ENCODE data around the gene NUTF2. TPM values are rescaled to one million over a fixed set of nuclear protein-coding genes. Genes with fewer than 3 reads are reported as not detected.
"Not testable (repeated sequence)": the region's sequence is repeated elsewhere in the genome, so short reads cannot be mapped to it uniquely, and the experiment has no call there.

Gene NUTF2
- total and polyA plus RNA-seq, 2 donors (not counting 1 experiment from before 2014, with no cell fraction given) = 50.1 to 87.3 TPM

DNA sequence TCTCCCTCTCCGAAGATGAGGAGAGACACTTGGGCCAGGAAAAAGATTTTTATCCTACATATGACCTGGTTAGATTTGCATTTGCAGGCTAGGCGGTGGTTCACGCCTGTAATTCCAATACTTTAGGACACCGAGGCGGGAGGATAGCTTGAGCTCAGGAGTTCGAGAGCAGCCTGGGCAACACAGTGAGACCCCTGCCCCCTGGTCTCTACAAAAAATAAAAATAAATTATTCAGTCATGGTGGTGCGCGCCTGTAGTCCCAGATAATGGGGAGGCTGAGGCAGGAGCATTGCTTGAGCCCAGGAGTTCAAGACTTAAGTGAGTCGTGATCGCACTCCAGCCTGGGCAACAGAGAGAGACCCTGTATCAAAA is 12.5 kb upstream of the NUTF2 start:
- WGBS (ENCODE audit: insufficient coverage) = 61% methylated on average over 3 of the region's 10 CpGs
- ATAC-seq (ENCODE audit: low read depth) (no peak), DNase-seq (no peak)
- Mint-ChIP-seq H3K27ac (peak overlapping the region; percentile 83), H3K4me3 (peak overlapping the region; percentile 89), H3K27me3 (no peaks in the 10 kb centered on the region), H3K9me3 (ENCODE audit: insufficient read depth) (no peaks in the 10 kb centered on the region), H3K4me1 (peaks cover 16% of the 10 kb centered on the region)
- H3K4me1 ChIP-seq (ENCODE audit: control insufficient read depth in 2 of 2, insufficient read depth in 2 of 2, low read length in 2 of 2) = peaks cover 12 to 16% of the 10 kb centered on the region in 2 donors
- TF ChIP-seq CTCF (IDR thresholded peaks at IDR 0.05) (no peak), EZH2 (IDR thresholded peaks at IDR 0.05; ENCODE audit: borderline replicate concordance, insufficient read depth, low read depth, low read length, poor library complexity, severe bottlenecking) (no peak)
- CTCF ChIA-PET = interaction anchor here (0.9 to 4.1 kb wide), 7 partner anchors 10 to 207 kb away, joined by 3 to 28 read pairs (median 4); no protein-coding TSS in a partner anchor
- peak overlapping the region; percentile 83 for H3K9ac ChIP-seq (ENCODE audit: low read length)
- H3K9me3 ChIP-seq (ENCODE audit: control extremely low read depth in 1 of 3, control insufficient read depth in 2 of 3, insufficient read depth in 1 of 3, low read length in 2 of 3) = no peaks in the 10 kb centered on the region
- peaks cover 16% of the 10 kb centered on the region for H3K79me2 ChIP-seq (ENCODE audit: control insufficient read depth, insufficient read depth, low read length)
- H3K27me3 ChIP-seq (replicated peaks in 1 of 4; ENCODE audit: control extremely low read depth in 1 of 4, control insufficient read depth in 3 of 4, insufficient read depth in 4 of 4, low read length in 3 of 4) = no peaks in the 10 kb centered on the region
- peaks cover 0 to 22% of the 10 kb centered on the region in 2 experiments for H3K36me3 ChIP-seq (replicated peaks in 1 of 2; ENCODE audit: control extremely low read depth in 1 of 2, control insufficient read depth in 1 of 2, extremely low read depth in 1 of 2, insufficient read depth in 2 of 2, low read length in 1 of 2)
- POLR2A ChIA-PET = interaction anchor here (0.9 to 1.0 kb wide), 2 partner anchors 31 to 240 kb away, joined by 3 to 8 read pairs; no protein-coding TSS in a partner anchor
- H3K4me3 ChIP-seq (ENCODE audit: control extremely low read depth in 1 of 5, extremely low read depth in 1 of 5, insufficient read depth in 1 of 5, low read depth in 2 of 5, low read length in 4 of 5) = peak overlapping the region; percentile 47 to 76 (median 75)
- no peaks in the 10 kb centered on the region for H4K20me1 ChIP-seq (ENCODE audit: control insufficient read depth, insufficient read depth, low read length, poor library complexity, severe bottlenecking)
- H3K27ac ChIP-seq (ENCODE audit: low read length in 2 of 2) = no peak overlapping the region
- intact Hi-C loops (cut with micrococcal nuclease) = loop anchor here (5.0 kb wide), 2 partner anchors 38 to 403 kb away; partner anchors contain the start of genes EDC4 and ESRP2
- peak overlapping the region; percentile 90 for H2AFZ ChIP-seq (ENCODE audit: insufficient read depth, low read depth, low read length, poor library complexity, severe bottlenecking)
- H3K4me2 ChIP-seq (replicated peaks; ENCODE audit: low read depth, low read length, poor library complexity, severe bottlenecking) = peak overlapping the region; percentile 91

GRCh38 chr16:67837190-67837589 is 9.5 kb upstream of the NUTF2 start:
- H4K20me1 ChIP-seq (ENCODE audit: control insufficient read depth, insufficient read depth, low read length, poor library complexity, severe bottlenecking); H3K9ac ChIP-seq (ENCODE audit: low read length); H3K36me3 ChIP-seq (replicated peaks in 1 of 2; ENCODE audit: control extremely low read depth in 1 of 2, control insufficient read depth in 1 of 2, extremely low read depth in 1 of 2, insufficient read depth in 2 of 2, low read length in 1 of 2); ATAC-seq (ENCODE audit: low read depth); H3K4me3 Mint-ChIP-seq; DNase-seq; H3K27me3 ChIP-seq (replicated peaks in 1 of 4; ENCODE audit: control extremely low read depth in 1 of 4, control insufficient read depth in 3 of 4, insufficient read depth in 4 of 4, low read length in 3 of 4); intact Hi-C loops (cut with micrococcal nuclease); H3K27me3 Mint-ChIP-seq; H3K4me3 ChIP-seq (ENCODE audit: control extremely low read depth in 1 of 5, extremely low read depth in 1 of 5, insufficient read depth in 1 of 5, low read depth in 2 of 5, low read length in 4 of 5); H3K9me3 ChIP-seq (ENCODE audit: control extremely low read depth in 1 of 3, control insufficient read depth in 2 of 3, insufficient read depth in 1 of 3, low read length in 2 of 3); H3K4me2 ChIP-seq (replicated peaks; ENCODE audit: low read depth, low read length, poor library complexity, severe bottlenecking); H3K9me3 Mint-ChIP-seq (ENCODE audit: insufficient read depth); H2AFZ ChIP-seq (ENCODE audit: insufficient read depth, low read depth, low read length, poor library complexity, severe bottlenecking); H3K27ac Mint-ChIP-seq; H3K27ac ChIP-seq (ENCODE audit: low read length in 2 of 2): not testable (repeated sequence)
- CTCF ChIA-PET = interaction anchor here (0.9 to 1.4 kb wide), 2 partner anchors 21 to 358 kb away, joined by 3 to 9 read pairs; no protein-coding TSS in a partner anchor
- POLR2A ChIA-PET = interaction anchor here (0.7 kb wide), 1 partner anchor 102 kb away, joined by 3 read pairs; no protein-coding TSS in a partner anchor
- WGBS (ENCODE audit: insufficient coverage) = 83% methylated on average over 8 of the region's 10 CpGs
- Histone ChIP-seq H3K79me2 (ENCODE audit: control insufficient read depth, insufficient read depth, low read length) (peaks cover 16% of the 10 kb centered on the region), H3K4me1 (ENCODE audit: control insufficient read depth in 2 of 2, insufficient read depth in 2 of 2, low read length in 2 of 2) (peaks cover 16 to 21% of the 10 kb centered on the region in 2 donors)
- H3K4me1 Mint-ChIP-seq = peaks cover 21% of the 10 kb centered on the region
